ENCODE measurements around the gene LCN9. TPM values are rescaled to one million over a fixed set of nuclear protein-coding genes. Genes with fewer than 3 reads are reported as not detected.

Gene LCN9
- total RNA-seq (2014; rRNA removed; shearing (Covaris generic)) = not detected in 2 replicates
- not detected in 2 replicates for polyA plus RNA-seq (2016; fragmentation: Nextera tagmentation; extraction: Ambion mirVana)
- long read RNA-seq = 0 reads

GRCh38 chr9:135662758-135663450 lies at the start of gene LCN9:
LCN9 (plus strand) TSS chr9:135663309; CDS start chr9:135663322, 13 bp downstream.
- Histone ChIP-seq H3K4me3 (no peak within 1 kb of the TSS), H3K79me2 (replicated peaks; ENCODE audit: insufficient read depth) (no peaks in the 10 kb centered on the region), H3K9me2 (ENCODE audit: insufficient read depth) (no peaks in the 10 kb centered on the region), H4K20me1 (replicated peaks; ENCODE audit: insufficient read depth) (no peaks in the 10 kb centered on the region), H3K27ac (ENCODE audit: low read depth) (no peak within 1 kb of the TSS), H3K36me3 (ENCODE audit: insufficient read depth) (no peaks in the 10 kb centered on the region), H2AFZ (peak within 1 kb of the TSS; percentile 72; the same call in 1 of the 2 replicates), H3K4me1 (ENCODE audit: insufficient read depth) (no peaks in the 10 kb centered on the region; the same call in 1 of the 2 replicates), H3K27me3 (ENCODE audit: insufficient read depth) (no peaks in the 10 kb centered on the region), H3F3A (replicated peaks; ENCODE audit: low read depth) (no peaks in the 10 kb centered on the region), H3K4me2 (no peak within 1 kb of the TSS)
- DNase-seq (ENCODE audit: low spot score) = no peak
- peak; percentile 77; the same call in 2 of the 3 replicates for ATAC-seq
- Mint-ChIP-seq H3K4me3 (no peak within 1 kb of the TSS), H3K27me3 (ENCODE audit: insufficient read depth, low read depth, poor library complexity) (peaks cover 2% of the 10 kb centered on the region), H3K27ac (no peak within 1 kb of the TSS), H3K9me3 (peaks cover 9% of the 10 kb centered on the region; the same call in 2 of the 3 replicates), H3K4me1 (peaks cover 6% of the 10 kb centered on the region), H3K36me3 (ENCODE audit: low read depth) (no peaks in the 10 kb centered on the region)
- TF ChIP-seq ZNF462 (CRISPR knock-in tag; IDR thresholded peaks at IDR 0.05) = no peak
- TF ChIP-seq CTCF (conservative IDR thresholded peaks at IDR 0.05; ENCODE audit: low read depth in 2 of 2) = no peak
- no peak for TF ChIP-seq REST (IDR thresholded peaks at IDR 0.05; ENCODE audit: unreplicated experiment)
- TF ChIP-seq ETS1 (IDR thresholded peaks at IDR 0.05) = no peak
- TF ChIP-seq POLR2AphosphoS5 (IDR thresholded peaks at IDR 0.05; ENCODE audit: low read depth) = no peak
- no peak for TF ChIP-seq EZH2phosphoT487 (IDR thresholded peaks at IDR 0.05; ENCODE audit: unreplicated experiment)
- TF ChIP-seq CREB1 (CRISPR knock-in tag; IDR thresholded peaks at IDR 0.05; ENCODE audit: low read depth) = no peak
- TF ChIP-seq EZH2 (IDR thresholded peaks at IDR 0.05; ENCODE audit: low read depth, unreplicated experiment) = no peak
- TF ChIP-seq STAT1 (IDR thresholded peaks at IDR 0.05; ENCODE audit: unreplicated experiment) = no peak
- TF ChIP-seq JUNB (IDR thresholded peaks at IDR 0.05; ENCODE audit: unreplicated experiment) = no peak
- no peak for TF ChIP-seq NANOG (IDR thresholded peaks at IDR 0.05; ENCODE audit: borderline replicate concordance)
- no peak for TF ChIP-seq ZNF331 (CRISPR knock-in tag; IDR thresholded peaks at IDR 0.05; ENCODE audit: low read depth)
- TF ChIP-seq ZNF114 (CRISPR knock-in tag; IDR thresholded peaks at IDR 0.05) = no peak
